Stimulated activated naive CD4-positive, alpha-beta T cell (primary cell): ENCODE measurements around the gene PGM3.
"Not testable (repeated sequence)": the region's sequence is repeated elsewhere in the genome, so short reads cannot be mapped to it uniquely, and the experiment has no call there.

ENCODE experiments used
- DNase-seq, 6 experiments: peaks; one replicate each; lab custom pipeline; 2025; lab: John Stamatoyannopoulos, UW

PGM3 gene, protein sequence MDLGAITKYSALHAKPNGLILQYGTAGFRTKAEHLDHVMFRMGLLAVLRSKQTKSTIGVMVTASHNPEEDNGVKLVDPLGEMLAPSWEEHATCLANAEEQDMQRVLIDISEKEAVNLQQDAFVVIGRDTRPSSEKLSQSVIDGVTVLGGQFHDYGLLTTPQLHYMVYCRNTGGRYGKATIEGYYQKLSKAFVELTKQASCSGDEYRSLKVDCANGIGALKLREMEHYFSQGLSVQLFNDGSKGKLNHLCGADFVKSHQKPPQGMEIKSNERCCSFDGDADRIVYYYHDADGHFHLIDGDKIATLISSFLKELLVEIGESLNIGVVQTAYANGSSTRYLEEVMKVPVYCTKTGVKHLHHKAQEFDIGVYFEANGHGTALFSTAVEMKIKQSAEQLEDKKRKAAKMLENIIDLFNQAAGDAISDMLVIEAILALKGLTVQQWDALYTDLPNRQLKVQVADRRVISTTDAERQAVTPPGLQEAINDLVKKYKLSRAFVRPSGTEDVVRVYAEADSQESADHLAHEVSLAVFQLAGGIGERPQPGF

DNA sequence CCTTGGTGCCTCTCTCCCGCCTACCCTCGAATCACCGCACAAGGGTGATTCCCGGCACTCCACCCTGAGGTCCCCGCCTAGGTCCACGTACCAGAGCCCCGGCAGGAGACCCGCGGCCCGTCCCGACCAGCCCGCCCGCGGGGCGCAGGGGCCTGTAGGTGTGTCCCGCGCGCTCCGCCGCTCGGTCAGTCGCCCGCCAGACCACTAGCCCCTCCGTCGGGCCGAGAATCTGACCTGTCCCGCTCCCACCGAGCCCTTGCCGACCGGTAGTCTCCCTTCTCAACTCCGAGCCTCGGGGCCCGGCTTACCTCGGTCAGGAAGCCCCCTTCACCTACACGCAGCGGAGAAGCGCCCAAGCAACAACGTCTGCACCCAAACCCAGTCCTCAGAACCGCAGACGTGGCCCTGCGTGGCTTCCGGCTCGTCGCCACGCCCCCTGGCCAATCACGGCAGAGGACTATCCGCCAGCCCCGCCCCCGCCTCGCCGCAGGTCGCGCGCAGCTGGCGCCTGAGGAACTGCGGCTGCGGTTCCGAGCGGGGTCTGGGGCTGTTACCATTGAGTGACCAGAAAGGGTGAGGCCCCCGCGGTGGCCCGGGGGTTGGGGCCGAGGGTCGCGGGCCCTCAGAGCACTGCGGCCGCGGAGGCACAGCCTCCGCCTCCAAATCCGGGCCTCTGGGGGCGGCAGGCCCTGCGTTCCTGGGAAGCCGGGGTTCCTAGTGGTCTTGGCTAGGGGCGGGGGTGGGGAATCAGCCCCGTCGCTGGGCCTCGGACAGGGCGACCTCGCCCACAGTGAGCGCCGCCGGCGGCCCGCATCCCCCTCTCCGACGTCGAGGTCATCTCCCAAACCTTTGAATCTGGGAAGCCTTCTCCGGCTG lies at the start of gene PGM3, which contains the start of gene RWDD2A:
Gene PGM3, minus strand, starts transcription at position 395 of the 876 bp plus-strand sequence. CDS start 2,253 bp downstream, outside the sequence.
Gene RWDD2A, plus strand, starts transcription at position 487 of the 876 bp plus-strand sequence. CDS start 1,095 bp downstream, outside the sequence.
- peak; percentile 82 to 89 (median 85) for DNase-seq

DNA sequence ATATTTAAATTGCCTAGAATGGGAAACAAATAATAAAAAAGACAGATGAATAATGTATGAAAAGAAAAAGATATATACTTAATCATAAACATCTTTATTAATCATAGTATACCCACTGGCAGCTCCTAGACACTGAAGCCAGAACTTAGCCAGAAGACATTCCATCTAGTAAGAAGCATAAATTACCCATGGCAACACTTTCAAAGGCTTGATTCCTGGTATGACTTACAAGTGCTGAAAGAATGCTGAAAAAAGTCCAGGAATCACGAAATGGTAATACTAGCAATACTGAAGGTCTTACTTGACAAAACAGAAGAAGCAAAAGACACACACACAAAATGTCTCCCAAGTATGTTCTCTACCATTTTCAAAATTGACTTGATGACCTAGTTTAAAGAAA lies 38.1 kb upstream of the PGM3 start:
- DNase-seq: no peak

DNA sequence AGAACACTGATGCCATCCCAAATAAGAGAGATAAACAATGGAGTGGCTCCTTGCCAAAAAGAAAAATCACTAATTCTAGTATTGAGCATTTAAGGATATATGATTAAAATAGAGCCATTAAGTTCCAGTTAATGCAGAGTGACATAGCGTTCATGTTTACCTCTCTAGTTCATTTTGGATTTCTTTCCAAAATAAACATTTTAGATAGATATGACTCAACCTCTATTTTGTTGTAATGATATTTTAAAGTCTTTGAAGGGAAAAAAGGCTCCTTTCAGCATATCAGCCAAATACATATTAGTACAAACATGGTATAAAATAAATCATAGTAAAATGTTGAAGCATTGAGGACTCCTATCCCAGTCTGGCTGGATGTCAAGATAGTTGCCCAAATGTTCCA lies 33.5 kb upstream of the PGM3 start:
- no peak for DNase-seq

DNA sequence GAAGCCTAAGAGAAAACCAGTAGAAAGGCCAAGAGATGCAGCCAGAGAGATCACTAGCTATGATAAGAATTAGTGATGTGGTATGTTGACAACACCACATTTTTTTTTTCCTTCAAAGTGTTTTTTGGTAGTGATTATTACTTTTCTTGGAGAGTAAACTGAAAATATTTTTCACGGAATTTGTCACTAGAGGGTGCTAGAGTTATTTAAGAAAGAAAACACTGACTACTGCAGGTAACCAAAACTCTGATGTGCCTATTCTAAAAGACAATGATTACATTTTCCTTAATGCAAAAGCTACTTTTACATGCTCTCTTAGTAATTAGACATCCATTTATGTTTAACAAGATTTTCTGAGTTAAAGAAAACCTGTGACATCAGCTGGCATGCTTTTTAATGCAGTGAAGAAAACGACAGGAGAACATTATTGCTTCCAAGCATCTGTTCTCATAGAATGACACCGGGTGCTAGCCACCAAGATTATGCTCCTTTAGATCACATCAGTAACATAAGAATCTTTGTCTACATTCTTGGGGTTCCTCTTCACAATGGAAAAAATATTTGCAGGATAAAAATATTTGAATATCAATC lies 28.9 kb upstream of the PGM3 start:
- DNase-seq: peak in 1 of 6 experiments; percentile 5

DNA sequence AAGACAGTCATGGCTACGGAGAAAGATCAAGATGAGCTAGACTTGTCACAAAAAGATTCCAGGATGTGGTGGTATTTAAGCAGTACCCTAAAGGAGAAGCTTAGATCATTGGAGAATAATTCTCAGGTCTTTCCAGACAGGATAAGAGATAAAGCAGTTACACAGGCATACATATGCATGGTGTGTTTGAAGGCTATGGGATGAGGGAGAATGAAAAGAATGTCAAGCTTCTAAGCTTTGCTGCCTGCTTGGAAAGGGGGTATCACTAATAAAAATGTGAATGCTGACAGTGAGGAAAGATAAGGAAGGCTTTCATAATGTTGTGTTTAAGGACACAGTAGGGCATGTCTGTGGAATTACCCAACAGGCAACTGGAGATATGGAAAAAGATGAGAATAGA lies 28.2 kb upstream of the PGM3 start:
- no peak for DNase-seq

DNA sequence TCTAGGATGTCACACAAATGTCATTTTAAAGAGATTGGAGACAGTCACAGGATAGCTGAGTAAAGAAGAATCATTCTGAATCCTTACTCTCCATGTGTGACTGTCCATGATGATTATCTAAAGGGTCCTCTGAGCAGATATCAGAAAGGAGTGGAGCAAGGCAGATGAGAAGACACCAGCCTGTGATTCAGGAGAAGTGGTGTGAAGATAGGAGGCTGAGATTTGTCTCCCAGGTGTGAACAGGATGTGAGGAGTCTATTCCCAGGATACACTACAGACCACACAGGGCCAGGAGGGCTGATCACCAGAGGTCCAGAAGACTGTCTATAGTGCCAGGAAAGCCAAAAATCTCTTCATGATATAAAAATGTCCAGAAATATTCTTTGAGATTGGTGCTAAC lies 27.1 kb upstream of the PGM3 start:
- no peak for DNase-seq

DNA sequence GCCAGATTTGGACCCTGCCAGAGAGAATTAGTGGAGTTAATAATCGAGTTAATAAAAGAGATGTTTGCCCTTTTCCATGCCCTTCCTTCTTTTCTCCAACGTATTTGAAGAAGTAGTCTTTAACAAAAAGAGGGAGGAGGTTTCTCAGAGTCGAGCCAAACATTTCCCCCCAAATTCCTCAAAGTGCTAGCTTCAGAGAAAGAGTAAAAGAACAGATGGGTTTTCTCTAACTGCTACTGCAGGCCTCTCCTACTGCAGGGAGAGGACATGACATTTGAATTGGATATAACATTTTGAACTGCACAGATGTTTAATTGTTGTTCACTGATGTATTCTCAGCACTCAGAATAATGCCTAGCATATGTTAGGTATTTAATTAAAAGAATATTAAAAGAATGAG lies 25.6 kb upstream of the PGM3 start:
- no peak for DNase-seq

DNA sequence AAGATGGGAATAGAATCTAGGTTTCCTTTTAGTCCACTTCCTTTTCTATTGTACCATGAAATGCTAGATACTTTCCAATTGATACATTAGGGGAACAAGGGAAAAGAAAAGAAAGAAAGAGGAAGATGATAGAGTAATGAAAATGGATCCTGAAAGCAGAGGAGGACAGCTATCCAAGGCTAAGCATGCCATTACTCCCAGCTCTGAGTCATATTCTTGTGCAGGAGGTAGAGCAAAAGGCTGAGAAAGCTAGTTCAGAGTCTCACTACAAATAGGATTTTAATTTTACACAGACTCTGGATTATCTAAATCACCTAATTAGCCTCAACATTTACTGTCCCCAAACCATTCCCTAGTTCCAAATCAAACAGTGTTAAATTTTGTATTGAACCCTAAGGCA lies 23.7 kb upstream of the PGM3 start:
- DNase-seq: no peak

DNA sequence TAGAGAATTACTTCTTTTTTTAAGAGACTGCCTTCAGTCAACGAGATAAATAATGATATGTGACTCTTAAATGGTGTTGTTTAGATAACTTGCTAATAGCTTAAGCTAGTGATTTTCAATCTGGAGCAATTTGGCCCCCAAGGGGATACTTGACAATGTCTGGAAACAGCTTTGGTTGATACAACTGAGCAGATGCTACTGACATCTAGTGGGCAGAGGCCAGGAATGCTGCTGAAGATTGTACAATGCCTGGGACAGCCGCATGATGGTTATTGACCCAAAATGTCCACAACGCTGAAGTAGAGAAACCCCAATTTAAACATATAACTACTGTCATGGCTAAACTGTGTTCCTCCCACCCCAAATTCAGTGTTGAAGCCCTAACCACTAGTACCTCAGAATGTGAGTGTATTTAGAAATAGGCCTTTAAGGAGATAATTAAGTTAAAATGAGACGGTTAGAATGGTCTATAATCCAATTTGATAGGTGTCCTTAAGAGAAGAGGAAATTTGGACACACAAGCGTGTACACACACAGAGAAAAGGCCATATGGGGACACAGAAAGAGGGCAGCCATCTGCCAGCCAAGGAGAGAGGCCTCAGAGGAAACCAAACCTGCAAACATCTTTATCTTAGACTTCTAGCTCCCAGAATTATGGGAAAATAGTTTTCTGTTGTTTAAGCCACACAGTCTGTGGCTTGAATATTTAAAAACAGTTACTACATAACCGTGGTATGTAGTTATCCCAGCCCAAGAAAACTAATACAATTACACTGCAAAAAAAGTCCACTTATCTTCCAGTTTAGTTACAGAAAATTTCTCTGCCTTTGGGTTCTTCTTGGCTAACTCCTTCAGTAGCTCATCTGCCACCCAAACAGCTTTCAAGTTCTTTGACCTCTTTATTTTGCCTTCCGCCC lies 22.3 kb upstream of the PGM3 start:
- DNase-seq: peak in 5 of 6 experiments; percentile 17 to 58 (median 31)

DNA sequence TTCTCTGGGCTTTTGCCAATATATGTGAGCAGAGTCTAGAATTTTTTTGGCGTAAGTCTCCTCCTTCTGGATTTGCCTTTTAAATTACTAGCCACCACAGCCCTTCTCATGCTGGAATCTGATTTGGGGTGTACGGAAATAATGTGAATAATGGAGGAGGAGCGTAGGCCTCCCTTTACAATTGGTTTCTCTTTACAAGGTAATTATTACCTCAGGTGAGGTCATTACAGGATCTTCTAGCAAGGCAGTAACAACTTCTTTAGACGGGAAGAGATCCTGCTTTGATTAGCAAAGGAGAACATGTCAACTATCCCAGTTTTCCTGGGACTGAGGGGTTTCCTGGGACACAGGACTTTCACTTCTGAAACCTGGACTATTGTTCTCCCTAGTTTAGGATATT lies 9.0 kb upstream of the PGM3 start:
- no peak for DNase-seq

DNA sequence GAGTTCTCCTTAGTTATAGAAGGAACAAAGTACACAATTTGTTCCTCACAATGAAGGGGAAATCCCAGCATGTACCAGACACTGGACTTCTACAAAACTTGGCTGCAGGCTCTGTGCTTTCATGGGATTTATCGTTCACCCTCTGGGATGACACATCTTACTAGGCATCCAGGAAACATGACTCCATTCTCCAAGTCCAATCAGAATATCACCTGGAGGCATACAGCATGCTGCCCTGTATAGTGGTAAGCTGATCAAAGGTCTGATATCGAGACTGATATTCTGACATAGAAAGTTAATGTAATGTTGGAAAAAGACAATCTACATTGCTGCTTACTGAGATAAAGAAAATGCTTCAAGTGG lies 6.8 kb upstream of the PGM3 start:
- DNase-seq: no peak

DNA sequence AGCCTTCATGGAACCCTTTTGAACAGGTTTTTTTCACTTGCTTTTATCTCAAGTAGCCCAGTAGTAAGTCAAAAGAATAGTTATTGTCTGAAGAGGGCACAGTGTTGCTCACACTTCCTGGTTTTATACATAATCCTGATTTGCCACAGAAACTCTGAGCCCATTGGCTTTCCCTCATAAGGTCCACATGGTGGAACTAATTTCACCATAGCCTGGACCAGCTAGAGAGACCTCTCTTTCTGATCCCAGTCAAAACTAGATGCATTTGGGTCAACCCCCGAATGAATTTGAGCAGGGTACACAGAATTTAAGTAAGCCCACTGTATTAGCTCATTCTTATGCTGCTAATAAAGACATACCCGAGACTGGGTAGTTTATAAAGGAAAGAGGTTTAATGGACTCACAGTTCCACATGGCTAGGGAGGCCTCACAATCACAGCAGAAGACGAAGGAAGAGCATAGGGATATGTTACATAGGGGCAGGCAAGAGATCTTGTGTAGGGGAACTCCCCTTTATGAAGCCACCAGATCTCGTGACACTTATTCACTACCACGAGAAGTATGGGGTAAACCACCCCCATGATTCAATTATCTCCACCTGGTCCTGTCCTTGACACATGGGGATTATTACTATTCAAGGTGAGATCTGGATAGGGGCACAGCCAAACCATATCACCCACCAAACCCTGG lies 6.3 kb upstream of the PGM3 start:
- DNase-seq: no peak

DNA sequence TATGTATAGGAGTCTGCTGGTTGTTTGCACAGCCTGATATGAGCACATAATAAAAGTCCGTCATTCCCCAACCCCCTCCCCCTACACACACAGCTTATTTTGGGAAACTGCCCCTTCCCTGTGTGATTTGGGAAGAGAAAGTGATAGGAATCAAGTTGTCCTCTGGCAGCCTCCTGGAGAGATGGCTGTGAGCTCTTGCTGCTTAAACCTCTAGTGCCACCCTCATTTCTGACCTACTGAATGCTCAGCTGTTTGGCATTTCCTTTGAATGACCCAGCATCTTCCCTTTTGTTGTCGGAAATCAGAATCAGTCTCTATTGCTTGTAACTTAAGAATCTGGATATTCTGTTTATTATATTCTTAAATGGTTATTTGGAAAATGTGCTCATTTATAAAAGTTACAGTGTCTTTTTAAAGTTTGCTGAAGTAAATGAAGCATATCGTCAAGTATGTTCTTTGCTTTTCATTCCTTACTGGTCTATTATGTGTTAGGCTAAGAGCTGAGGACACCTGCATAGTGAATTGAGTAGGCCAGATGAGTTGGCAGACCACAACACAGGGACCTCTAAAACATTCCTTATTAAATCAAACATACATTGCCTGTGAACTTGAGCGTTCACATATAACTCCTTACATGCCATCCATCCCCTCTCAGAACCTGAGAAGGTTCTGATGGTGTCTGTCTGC lies 5.6 kb upstream of the PGM3 start:
- DNase-seq: no peak

DNA sequence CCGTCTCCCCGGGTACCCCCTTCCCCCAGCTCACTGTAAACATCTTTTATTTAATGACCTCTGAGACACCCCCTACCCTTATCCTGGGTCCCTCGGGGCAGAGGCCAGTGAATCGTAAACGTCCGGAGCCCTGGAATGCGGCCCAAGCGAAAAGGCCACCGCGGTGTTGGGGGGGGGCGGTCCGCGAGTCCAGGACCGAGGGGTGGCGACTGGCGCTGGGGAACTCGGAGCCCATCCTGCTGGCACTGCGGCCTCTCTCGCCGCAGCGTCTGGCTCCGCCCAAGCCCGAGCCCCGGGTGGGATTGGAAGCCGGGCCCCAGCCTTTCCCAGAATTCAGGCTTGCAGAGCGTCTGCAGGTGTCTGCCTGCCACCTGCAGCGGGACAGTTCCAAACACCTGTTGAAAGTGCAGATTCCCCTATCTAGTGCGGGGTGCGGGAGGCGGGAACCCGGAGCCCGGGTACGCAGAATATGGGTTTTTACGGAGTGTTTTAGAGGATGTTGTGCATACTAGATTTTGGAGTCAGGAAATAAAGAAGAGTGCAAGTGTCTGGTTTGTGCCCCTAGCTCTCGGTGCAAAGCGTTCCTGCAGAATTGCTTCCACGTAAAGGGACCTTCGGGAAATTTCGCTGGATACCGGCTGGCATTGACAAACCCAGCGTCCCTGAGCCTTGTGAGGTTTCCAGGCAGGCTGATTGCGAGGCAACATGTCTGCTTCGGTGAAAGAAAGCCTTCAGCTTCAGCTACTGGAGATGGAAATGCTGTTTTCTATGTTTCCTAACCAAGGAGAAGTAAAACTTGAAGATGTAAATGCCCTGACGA lies 892 bp upstream of the PGM3 start:
- peak in 4 of 6 experiments; percentile 19 to 54 (median 38) for DNase-seq

DNA sequence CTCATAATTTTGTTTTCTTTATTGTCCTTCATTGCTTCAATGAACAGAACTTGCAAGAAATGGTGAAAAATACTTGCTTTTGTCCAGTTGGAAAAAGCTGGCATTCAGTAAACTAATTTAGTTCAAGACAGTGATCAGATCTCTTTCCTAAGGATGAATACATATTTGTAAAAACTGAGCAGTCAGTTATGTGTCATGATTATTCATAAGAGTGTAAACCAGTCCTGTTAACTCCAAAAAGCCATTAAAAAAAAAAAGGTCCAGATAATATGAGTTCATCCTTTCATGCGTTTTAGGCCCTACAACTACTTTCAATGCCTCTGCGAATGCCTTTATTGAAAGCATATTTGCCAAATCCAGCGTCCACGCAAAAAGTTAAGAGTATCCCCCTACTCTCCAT lies 609 bp downstream of the PGM3 start:
- peak in 1 of 6 experiments; percentile 25 for DNase-seq

DNA sequence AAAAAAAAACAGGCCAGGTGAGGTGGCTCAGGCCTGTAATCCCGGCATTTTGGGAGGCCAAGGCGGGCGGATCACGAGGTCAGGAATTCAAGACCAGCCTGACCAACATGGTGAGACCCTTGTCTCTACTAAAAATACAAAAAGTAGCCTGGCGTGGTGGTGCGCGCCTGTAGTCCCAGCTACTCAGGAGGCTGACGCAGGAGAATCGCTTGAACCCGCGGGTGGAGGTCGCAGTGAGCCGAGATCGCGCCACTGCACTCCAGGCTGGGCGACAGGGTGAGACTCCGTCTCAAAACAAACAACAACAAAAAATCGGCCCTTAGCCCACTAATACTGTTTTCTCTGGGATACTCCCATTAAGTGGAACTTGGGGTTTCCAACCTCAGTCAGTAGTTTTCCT lies 1.1 kb downstream of the PGM3 start:
- not testable (repeated sequence) for DNase-seq

DNA sequence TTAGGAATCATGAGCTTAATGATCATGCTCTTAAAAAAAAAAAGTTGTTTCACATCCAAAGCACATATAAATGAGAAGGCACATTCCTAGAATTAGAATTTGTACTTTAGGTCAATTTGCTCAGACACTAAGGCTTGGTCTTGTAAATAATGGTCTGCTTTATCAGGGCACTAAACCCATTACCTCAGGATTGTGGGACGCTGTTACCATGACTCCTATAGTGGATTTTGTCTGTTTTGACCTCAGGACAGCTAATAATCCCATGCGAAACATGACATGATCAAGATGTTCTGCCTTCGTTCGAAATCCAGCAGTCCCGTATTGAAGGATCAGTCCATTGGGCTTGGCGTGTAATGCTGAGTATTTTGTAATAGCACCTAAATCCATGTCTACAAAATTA lies 2.4 kb downstream of the PGM3 start:
- DNase-seq: no peak

DNA sequence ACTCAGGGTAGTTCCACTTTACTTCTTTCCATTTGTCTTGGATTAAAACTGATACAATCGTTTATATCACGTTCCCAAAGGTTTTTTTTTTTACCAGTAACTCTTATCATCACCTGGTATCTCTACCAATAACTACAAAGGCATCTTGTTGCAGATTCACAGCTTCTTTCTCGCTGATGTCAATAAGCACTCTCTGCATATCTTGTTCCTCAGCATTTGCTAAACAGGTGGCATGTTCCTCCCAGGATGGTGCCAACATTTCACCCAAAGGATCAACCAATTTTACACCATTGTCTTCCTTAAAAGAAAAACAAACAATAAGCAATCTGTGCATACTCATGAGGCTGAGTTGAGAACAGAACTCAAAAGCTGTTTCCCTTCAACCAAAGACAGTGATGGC lies 4.6 kb downstream of the PGM3 start:
- no peak for DNase-seq

DNA sequence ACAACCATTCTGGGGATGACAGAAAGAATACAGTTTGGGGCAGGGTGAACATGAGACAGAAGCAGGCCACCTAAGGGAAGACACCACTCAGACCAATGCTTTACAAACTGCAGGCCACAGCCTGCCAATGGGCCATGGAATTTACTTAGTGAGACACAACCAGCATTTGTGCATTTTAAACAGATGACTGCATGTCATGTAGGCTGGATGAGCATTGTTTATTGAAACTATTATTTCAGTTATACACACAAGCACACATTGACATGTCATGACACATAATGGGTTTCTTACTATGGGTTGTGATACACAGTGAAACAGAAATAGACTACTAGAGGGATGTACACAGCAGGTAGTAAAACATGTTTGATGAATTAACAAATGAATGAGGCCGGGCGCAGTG lies 8.0 kb downstream of the PGM3 start:
- no peak for DNase-seq
